Panc1 (cell line): ENCODE data around the gene AFG1L.

Experiments used
- POLR2AphosphoS5 ChIP-seq: IDR thresholded peaks from 2 replicates; pipeline ENCODE4 v1.6.1; 2012; ENCODE audit warnings: mild to moderate bottlenecking, low read depth, low read length, moderate library complexity
- SIN3A ChIP-seq: IDR thresholded peaks from 2 replicates; pipeline ENCODE4 v1.6.1; 2012; ENCODE audit warnings: low read depth, mild to moderate bottlenecking, low read length, moderate library complexity, borderline replicate concordance; ENCODE audit not compliant: insufficient read depth
- TF ChIP-seq, protein P1 (sequence below): fragments of 450-650 bp; IDR thresholded peaks from 2 replicates; pipeline ENCODE4 v1.5.1; 2017; ENCODE audit warnings: mild to moderate bottlenecking
- TF ChIP-seq, protein P2 (sequence below), 2 experiments: IDR thresholded peaks; 2 replicates each; pipeline ENCODE4 v1.6.1; 2011 to 2012; ENCODE audit warnings: low read depth in 2 of 2, control low read depth in 1 of 2, low read length in 1 of 2, mild to moderate bottlenecking in 1 of 2, moderate library complexity in 1 of 2; ENCODE audit not compliant: insufficient read depth in 1 of 2

DNA sequence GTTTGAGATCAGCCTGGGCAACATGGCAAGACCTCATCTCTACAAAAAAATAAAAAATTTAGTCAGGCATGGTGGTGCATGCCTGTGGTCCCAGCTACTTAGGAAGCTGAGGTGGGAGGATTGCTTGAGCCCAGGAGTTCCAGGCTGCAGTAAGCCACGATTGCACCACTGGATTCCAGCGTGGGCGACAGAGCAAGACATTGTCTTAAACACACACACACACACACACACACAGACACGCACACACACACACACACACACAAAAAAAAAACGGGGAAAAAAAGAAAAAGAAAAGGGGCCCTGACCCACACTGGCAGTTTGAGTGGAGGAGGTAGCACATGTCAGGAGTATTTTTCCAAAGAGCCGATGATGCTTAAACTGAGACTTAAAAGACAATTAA is 122.2 kb downstream of the AFG1L start:
- TF ChIP-seq, protein P1, sequence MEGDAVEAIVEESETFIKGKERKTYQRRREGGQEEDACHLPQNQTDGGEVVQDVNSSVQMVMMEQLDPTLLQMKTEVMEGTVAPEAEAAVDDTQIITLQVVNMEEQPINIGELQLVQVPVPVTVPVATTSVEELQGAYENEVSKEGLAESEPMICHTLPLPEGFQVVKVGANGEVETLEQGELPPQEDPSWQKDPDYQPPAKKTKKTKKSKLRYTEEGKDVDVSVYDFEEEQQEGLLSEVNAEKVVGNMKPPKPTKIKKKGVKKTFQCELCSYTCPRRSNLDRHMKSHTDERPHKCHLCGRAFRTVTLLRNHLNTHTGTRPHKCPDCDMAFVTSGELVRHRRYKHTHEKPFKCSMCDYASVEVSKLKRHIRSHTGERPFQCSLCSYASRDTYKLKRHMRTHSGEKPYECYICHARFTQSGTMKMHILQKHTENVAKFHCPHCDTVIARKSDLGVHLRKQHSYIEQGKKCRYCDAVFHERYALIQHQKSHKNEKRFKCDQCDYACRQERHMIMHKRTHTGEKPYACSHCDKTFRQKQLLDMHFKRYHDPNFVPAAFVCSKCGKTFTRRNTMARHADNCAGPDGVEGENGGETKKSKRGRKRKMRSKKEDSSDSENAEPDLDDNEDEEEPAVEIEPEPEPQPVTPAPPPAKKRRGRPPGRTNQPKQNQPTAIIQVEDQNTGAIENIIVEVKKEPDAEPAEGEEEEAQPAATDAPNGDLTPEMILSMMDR: no peak
- TF ChIP-seq POLR2AphosphoS5 (no peak), SIN3A (no peak)
- TF ChIP-seq, protein P2, sequence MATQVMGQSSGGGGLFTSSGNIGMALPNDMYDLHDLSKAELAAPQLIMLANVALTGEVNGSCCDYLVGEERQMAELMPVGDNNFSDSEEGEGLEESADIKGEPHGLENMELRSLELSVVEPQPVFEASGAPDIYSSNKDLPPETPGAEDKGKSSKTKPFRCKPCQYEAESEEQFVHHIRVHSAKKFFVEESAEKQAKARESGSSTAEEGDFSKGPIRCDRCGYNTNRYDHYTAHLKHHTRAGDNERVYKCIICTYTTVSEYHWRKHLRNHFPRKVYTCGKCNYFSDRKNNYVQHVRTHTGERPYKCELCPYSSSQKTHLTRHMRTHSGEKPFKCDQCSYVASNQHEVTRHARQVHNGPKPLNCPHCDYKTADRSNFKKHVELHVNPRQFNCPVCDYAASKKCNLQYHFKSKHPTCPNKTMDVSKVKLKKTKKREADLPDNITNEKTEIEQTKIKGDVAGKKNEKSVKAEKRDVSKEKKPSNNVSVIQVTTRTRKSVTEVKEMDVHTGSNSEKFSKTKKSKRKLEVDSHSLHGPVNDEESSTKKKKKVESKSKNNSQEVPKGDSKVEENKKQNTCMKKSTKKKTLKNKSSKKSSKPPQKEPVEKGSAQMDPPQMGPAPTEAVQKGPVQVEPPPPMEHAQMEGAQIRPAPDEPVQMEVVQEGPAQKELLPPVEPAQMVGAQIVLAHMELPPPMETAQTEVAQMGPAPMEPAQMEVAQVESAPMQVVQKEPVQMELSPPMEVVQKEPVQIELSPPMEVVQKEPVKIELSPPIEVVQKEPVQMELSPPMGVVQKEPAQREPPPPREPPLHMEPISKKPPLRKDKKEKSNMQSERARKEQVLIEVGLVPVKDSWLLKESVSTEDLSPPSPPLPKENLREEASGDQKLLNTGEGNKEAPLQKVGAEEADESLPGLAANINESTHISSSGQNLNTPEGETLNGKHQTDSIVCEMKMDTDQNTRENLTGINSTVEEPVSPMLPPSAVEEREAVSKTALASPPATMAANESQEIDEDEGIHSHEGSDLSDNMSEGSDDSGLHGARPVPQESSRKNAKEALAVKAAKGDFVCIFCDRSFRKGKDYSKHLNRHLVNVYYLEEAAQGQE (IDR thresholded peaks at IDR 0.05; ENCODE audit: insufficient read depth in 1 of 2, low read depth in 2 of 2, low read length in 1 of 2): no peak
